ENCODE data around the gene VPS33B.

VPS33B gene

GRCh38 chr15:90982135-90982534, 40.3 kb downstream of the VPS33B start:
- no peak for DNase-seq (ENCODE audit: low read depth in 2 of 2)

GRCh38 chr15:90981681-90982080, 40.7 kb downstream of the VPS33B start:
- no peak for DNase-seq (ENCODE audit: low read depth in 2 of 2)

- DNase-seq (ENCODE audit: low read depth in 2 of 2) = no peak
These were observed 42.8 kb downstream of the VPS33B start for GRCh38 chr15:90979582-90979981.

GRCh38 chr15:90974216-90974615, 48.2 kb downstream of the VPS33B start:
- DNase-seq (ENCODE audit: low read depth in 2 of 2) = no peak

GRCh38 chr15:90972133-90972532, 50.3 kb downstream of the VPS33B start:
- DNase-seq (ENCODE audit: low read depth in 2 of 2) = no peak

- no peak for DNase-seq (ENCODE audit: low read depth in 2 of 2)
These were observed 52.1 kb downstream of the VPS33B start for GRCh38 chr15:90970274-90970673.

- no peak for DNase-seq (ENCODE audit: low read depth in 2 of 2)
These were observed 54.0 kb downstream of the VPS33B start for GRCh38 chr15:90968434-90968833.

GRCh38 chr15:90967206-90967605, 55.2 kb downstream of the VPS33B start:
- DNase-seq (ENCODE audit: low read depth in 2 of 2) = no peak

GRCh38 chr15:90966262-90966661, 56.1 kb downstream of the VPS33B start:
- DNase-seq (ENCODE audit: low read depth in 2 of 2) = no peak

- no peak for DNase-seq (ENCODE audit: low read depth in 2 of 2)
These were observed 60.4 kb downstream of the VPS33B start for GRCh38 chr15:90962021-90962420.

GRCh38 chr15:90960298-90961091, 61.9 kb downstream of the VPS33B start:
- DNase-seq (ENCODE audit: low read depth in 2 of 2) = no peak

- no peak for DNase-seq (ENCODE audit: low read depth in 2 of 2)
These were observed 62.5 kb downstream of the VPS33B start for GRCh38 chr15:90959894-90960293.

GRCh38 chr15:90959028-90959595, 63.3 kb downstream of the VPS33B start:
- DNase-seq (ENCODE audit: low read depth in 2 of 2) = no peak

- no peak for DNase-seq (ENCODE audit: low read depth in 2 of 2)
These were observed 64.6 kb downstream of the VPS33B start for GRCh38 chr15:90957791-90958190.

- no peak for DNase-seq (ENCODE audit: low read depth in 2 of 2)
These were observed 65.2 kb downstream of the VPS33B start for GRCh38 chr15:90957031-90957790.

- peak; percentile 22 to 41 for DNase-seq (ENCODE audit: low read depth in 2 of 2)
These were observed 65.9 kb downstream of the VPS33B start for GRCh38 chr15:90956274-90957030.

GRCh38 chr15:90955624-90956273, 66.6 kb downstream of the VPS33B start:
- DNase-seq (ENCODE audit: low read depth in 2 of 2) = no peak

- peak; percentile 65 to 74 for DNase-seq (ENCODE audit: low read depth in 2 of 2)
These were observed 67.4 kb downstream of the VPS33B start, which contains the start of gene RCCD1 for GRCh38 chr15:90954712-90955623. Gene RCCD1, plus strand, starts transcription at chr15:90954884. Its CDS starts 1,851 bp downstream, at chr15:90956735.

GRCh38 chr15:90953947-90954711, 68.3 kb downstream of the VPS33B start:
- DNase-seq (ENCODE audit: low read depth in 2 of 2) = no peak

All from stimulated activated CD4-positive, alpha-beta T cell treated with anti-CD3 and anti-CD28 coated beads, Interleukin-1b, Interleukin-23, amount 100 ng/mL, for 1 hour (primary cell).